NCI-H748 (cell line): ENCODE results near the gene TPCN2.
A peak's percentile ranks its signal among the peaks of the same experiment; 100 is the strongest.

Experiments used
- DNase-seq: peaks from one replicate; lab custom pipeline; 2025; ENCODE audit not compliant: unreplicated experiment; lab: John Stamatoyannopoulos, UW

The TPCN2 gene

GRCh38 chr11:69091638-69092165 is 43.0 kb downstream of the TPCN2 start:
- DNase-seq, result no peak

GRCh38 chr11:69092263-69092662 is 43.5 kb downstream of the TPCN2 start:
- no peak for DNase-seq

- DNase-seq, result no peak
Observed at GRCh38 chr11:69093106-69093505, 44.4 kb downstream of the TPCN2 start.

GRCh38 chr11:69094111-69094914 is 45.6 kb downstream of the TPCN2 start:
- DNase-seq, result no peak

- no peak for DNase-seq
Observed at GRCh38 chr11:69094915-69095290, 46.2 kb downstream of the TPCN2 start.

- no peak for DNase-seq
Observed at GRCh38 chr11:69095300-69095699, 46.6 kb downstream of the TPCN2 start.

GRCh38 chr11:69096473-69096872 is 47.7 kb downstream of the TPCN2 start:
- no peak for DNase-seq

- DNase-seq, result no peak
Observed at GRCh38 chr11:69097263-69097662, 48.5 kb downstream of the TPCN2 start.

- no peak for DNase-seq
Observed at GRCh38 chr11:69099180-69099579, 50.4 kb downstream of the TPCN2 start.

- no peak for DNase-seq
Observed at GRCh38 chr11:69100454-69101114, 51.9 kb downstream of the TPCN2 start.

- DNase-seq, result peak; percentile 85
Observed at GRCh38 chr11:69101115-69101791, 52.5 kb downstream of the TPCN2 start.

GRCh38 chr11:69101792-69102695 is 53.3 kb downstream of the TPCN2 start:
- DNase-seq, result no peak

- peak; percentile 11 for DNase-seq
Observed at GRCh38 chr11:69102732-69103615, 54.2 kb downstream of the TPCN2 start.

- DNase-seq, result no peak
Observed at GRCh38 chr11:69104212-69104855, 55.6 kb downstream of the TPCN2 start.

GRCh38 chr11:69104856-69105395 is 56.2 kb downstream of the TPCN2 start:
- DNase-seq, result no peak

- DNase-seq, result no peak
Observed at GRCh38 chr11:69105461-69106030, 56.8 kb downstream of the TPCN2 start.

GRCh38 chr11:69106031-69106811 is 57.5 kb downstream of the TPCN2 start:
- no peak for DNase-seq

GRCh38 chr11:69107413-69107812 is 58.7 kb downstream of the TPCN2 start:
- DNase-seq, result no peak
